Ramos (cell line): ENCODE measurements around the gene CORO2B.

ENCODE experiments used
- in situ Hi-C: fragments of 300-500 bp; cut with MboI; formaldehyde crosslinking; loops from one replicate; pipeline ENCODE4 v1.14.3; 2022; ENCODE audit warnings: low sequenced_read_pairs; ENCODE audit not compliant: unreplicated experiment

CORO2B gene

GRCh38 chr15:68775671-68776476, 197.1 kb downstream of the CORO2B start:
- in situ Hi-C loops, result no loop called here

- in situ Hi-C loops, result no loop called here
Measured at GRCh38 chr15:68776477-68777270, 197.9 kb downstream of the CORO2B start.
